Muscle of leg (tissue), 11 donors: ENCODE results near the gene TAF3. TPM values are rescaled to one million over a fixed set of nuclear protein-coding genes. Genes with fewer than 3 reads are reported as not detected.

ENCODE experiments used
- DNase-seq: peaks from one replicate; pipeline ENCODE4 v3.0.0; 2013
- H3K27ac ChIP-seq: one replicate; pipeline ENCODE4 v1.5.1; 2013; ENCODE audit warnings: mild to moderate bottlenecking, low read length, control low read depth
- H3K27me3 ChIP-seq: one replicate; pipeline ENCODE4 v1.6.1; 2013; ENCODE audit warnings: low read length; ENCODE audit not compliant: control insufficient read depth, insufficient read depth
- H3K36me3 ChIP-seq: one replicate; pipeline ENCODE4 v1.6.1; 2013; ENCODE audit warnings: low read length; ENCODE audit not compliant: control insufficient read depth, insufficient read depth
- H3K4me1 ChIP-seq: one replicate; pipeline ENCODE4 v1.6.1; 2013; ENCODE audit warnings: low read length; ENCODE audit not compliant: control insufficient read depth, insufficient read depth
- H3K4me3 ChIP-seq: one replicate; pipeline ENCODE4 v1.5.1; 2013; ENCODE audit warnings: low read length, control low read depth
- H3K9me3 ChIP-seq: replicated peaks from 2 replicates; pipeline ENCODE4 v1.6.1; 2013; ENCODE audit warnings: low read depth, low read length; ENCODE audit not compliant: control insufficient read depth
- WGBS: methylation state at CpG from one replicate; pipeline ENCODE4 v1.1.5; 2013; ENCODE audit warnings: missing lambda C conversion rate; ENCODE audit not compliant: insufficient coverage; 5-methylcytosine and 5-hydroxymethylcytosine counted together
- polyA plus RNA-seq, 8 donors: library from polyadenylated mRNA; unstranded; fragments of 120-200 nt; gene quantifications; one replicate each; pipeline versions ENCODE4 v1.2.1 to v1.2.3, GENCODE V29; 2013; ENCODE audit warnings: inconsistent platforms in 1 of 8, low replicate concordance in 1 of 8; ENCODE audit not compliant: insufficient read length in 8 of 8, insufficient read depth in 1 of 8
- total RNA-seq: library from RNA; stranded (reverse); fragments of 120-200 nt; gene quantifications from one replicate; pipeline ENCODE4 v1.2.4, GENCODE V29; 2013

The TAF3 gene
- total and polyA plus RNA-seq, 9 donors: 2.0 to 7.4 (median 6.4) TPM

DNA sequence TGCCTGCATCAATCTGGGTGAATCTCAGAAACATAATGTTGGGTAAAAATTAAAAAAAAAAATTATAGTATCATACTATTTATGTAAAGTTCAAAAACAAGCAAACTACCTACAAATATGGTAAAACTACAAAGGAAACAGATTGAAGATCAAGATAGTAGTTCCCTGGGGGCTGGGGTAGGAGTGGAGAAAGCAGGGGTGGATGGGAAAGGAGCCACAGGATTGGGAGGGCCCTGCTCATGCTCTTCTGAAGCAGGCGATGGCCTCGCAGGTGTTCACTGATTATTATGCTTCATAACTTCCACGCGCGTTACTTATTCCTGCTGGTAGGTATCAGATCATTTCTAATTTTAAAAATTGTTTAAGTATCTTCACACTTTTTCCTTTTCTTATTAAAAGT is 140.1 kb downstream of the TAF3 start:
- no peak for DNase-seq
- Histone ChIP-seq H3K4me1 (no peaks in the 10 kb centered on the region), H3K9me3 (no peaks in the 10 kb centered on the region), H3K4me3 (no peak overlapping the region), H3K27ac (no peak overlapping the region), H3K27me3 (no peaks in the 10 kb centered on the region), H3K36me3 (no peaks in the 10 kb centered on the region)
- WGBS: no CpG with 5 or more reads among the region's 5 CpGs

DNA sequence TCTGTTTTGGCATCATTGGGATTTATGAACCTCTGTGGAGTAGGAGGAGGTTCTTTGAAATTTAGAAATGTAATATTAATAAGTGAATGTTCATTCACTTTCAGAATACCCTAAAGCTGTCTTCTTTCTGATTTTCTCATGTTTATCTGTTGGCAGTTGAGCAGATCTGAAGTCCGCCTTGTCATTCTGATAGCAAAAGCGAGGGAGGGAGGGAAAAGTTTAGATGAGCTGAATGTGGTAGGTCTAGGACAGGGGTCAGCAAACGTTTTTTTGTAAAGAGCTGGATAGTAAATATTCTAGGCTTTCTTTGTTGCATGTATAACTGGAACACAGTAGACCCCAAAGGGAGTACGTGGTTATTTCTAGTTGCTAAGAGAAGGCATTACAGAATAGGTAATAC is 141.8 kb downstream of the TAF3 start:
- no peak overlapping the region for H3K4me3 ChIP-seq
- peaks cover 11% of the 10 kb centered on the region for H3K36me3 ChIP-seq
- no peaks in the 10 kb centered on the region for H3K9me3 ChIP-seq
- no peak for DNase-seq
- H3K27me3 ChIP-seq: no peaks in the 10 kb centered on the region
- no peak overlapping the region for H3K27ac ChIP-seq
- no peaks in the 10 kb centered on the region for H3K4me1 ChIP-seq
- WGBS: 83% methylated on average over 4 of the region's 4 CpGs

DNA sequence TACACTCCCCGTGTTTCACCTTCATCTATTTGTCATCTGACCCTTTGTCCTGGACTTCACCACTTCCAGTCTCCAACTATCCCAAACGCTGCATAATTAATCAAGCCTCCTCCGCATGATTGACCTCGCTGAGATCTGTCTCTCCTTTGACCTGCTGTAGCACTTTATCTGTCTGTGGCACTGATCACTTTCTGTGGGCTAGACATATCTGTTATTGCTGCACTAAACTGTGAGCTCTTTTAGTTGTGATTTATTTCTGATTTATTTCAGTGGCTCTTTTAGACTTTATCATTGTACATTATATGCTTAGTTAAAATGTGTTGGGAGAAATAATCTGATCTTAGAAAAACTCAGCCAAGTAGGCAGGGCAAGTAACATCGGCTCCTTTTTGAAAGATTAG is 144.3 kb downstream of the TAF3 start:
- H3K36me3 ChIP-seq: peaks cover 14% of the 10 kb centered on the region
- H3K27me3 ChIP-seq: no peaks in the 10 kb centered on the region
- no peaks in the 10 kb centered on the region for H3K9me3 ChIP-seq
- H3K4me3 ChIP-seq: no peak overlapping the region
- no peak overlapping the region for H3K27ac ChIP-seq
- no peaks in the 10 kb centered on the region for H3K4me1 ChIP-seq
- WGBS: 85% methylated on average over 5 of the region's 5 CpGs
- no peak for DNase-seq

DNA sequence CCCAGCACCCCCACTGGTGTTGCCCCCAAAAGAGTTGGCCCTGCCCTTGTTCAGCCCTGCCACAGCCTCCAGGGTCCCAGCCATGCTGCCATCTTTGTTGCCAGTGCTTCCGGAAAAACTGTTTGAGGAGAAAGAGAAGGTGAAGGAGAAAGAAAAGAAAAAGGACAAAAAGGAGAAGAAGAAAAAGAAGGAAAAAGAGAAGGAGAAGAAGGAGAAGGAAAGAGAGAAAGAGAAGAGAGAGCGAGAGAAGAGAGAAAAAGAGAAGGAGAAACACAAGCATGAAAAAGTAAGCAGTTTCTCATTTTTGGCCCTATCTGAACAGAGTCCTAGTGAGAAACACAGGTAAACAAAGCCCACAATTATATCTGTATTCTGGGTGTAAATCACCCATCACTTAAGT is 147.2 kb downstream of the TAF3 start:
- DNase-seq: no peak
- whole genome bisulfite sequencing: 100% methylated on average over 1 of the region's 2 CpGs
- H3K36me3 ChIP-seq: peaks cover 14% of the 10 kb centered on the region
- no peak overlapping the region for H3K27ac ChIP-seq
- no peaks in the 10 kb centered on the region for H3K4me1 ChIP-seq
- H3K27me3 ChIP-seq: no peaks in the 10 kb centered on the region
- no peak overlapping the region for H3K4me3 ChIP-seq
- no peaks in the 10 kb centered on the region for H3K9me3 ChIP-seq

GRCh38 chr10:7967035-7967434 is 148.7 kb downstream of the TAF3 start:
- WGBS: 100% methylated on average over 1 of the region's 2 CpGs
- H3K9me3 ChIP-seq: no peaks in the 10 kb centered on the region
- H3K36me3 ChIP-seq: peaks cover 14% of the 10 kb centered on the region
- peak; percentile 28 for DNase-seq
- no peak overlapping the region for H3K27ac ChIP-seq
- H3K27me3 ChIP-seq: no peaks in the 10 kb centered on the region
- no peak overlapping the region for H3K4me3 ChIP-seq
- H3K4me1 ChIP-seq: no peaks in the 10 kb centered on the region

- H3K27me3 ChIP-seq: no peaks in the 10 kb centered on the region
- DNase-seq: no peak
- no peak overlapping the region for H3K4me3 ChIP-seq
- no CpG with 5 or more reads among the region's 1 CpG for WGBS
- no peak overlapping the region for H3K27ac ChIP-seq
- H3K9me3 ChIP-seq: no peaks in the 10 kb centered on the region
- H3K4me1 ChIP-seq: no peaks in the 10 kb centered on the region
- H3K36me3 ChIP-seq: peaks cover 14% of the 10 kb centered on the region
Observed at GRCh38 chr10:7968510-7969112, 150.3 kb downstream of the TAF3 start.

GRCh38 chr10:7969623-7970022 is 151.3 kb downstream of the TAF3 start:
- no peak for DNase-seq
- Histone ChIP-seq H3K27ac (no peak overlapping the region), H3K27me3 (no peaks in the 10 kb centered on the region), H3K36me3 (peaks cover 6% of the 10 kb centered on the region), H3K4me1 (no peaks in the 10 kb centered on the region), H3K9me3 (no peaks in the 10 kb centered on the region), H3K4me3 (no peak overlapping the region)
- WGBS: 72% methylated on average over 4 of the region's 6 CpGs

- Histone ChIP-seq H3K4me1 (no peaks in the 10 kb centered on the region), H3K27ac (no peak overlapping the region), H3K27me3 (no peaks in the 10 kb centered on the region), H3K36me3 (peaks cover 3% of the 10 kb centered on the region), H3K4me3 (no peak overlapping the region), H3K9me3 (no peaks in the 10 kb centered on the region)
- no CpG with 5 or more reads among the region's 3 CpGs for WGBS
- DNase-seq: no peak
Observed at GRCh38 chr10:7971949-7972348, 153.6 kb downstream of the TAF3 start.

- Histone ChIP-seq H3K4me1 (no peaks in the 10 kb centered on the region), H3K36me3 (peaks cover 2% of the 10 kb centered on the region), H3K27ac (no peak overlapping the region), H3K4me3 (no peak overlapping the region), H3K9me3 (no peaks in the 10 kb centered on the region), H3K27me3 (no peaks in the 10 kb centered on the region)
- no peak for DNase-seq
- no CpG with 5 or more reads among the region's 2 CpGs for WGBS
Observed at GRCh38 chr10:7972367-7972766, 154.1 kb downstream of the TAF3 start.

DNA sequence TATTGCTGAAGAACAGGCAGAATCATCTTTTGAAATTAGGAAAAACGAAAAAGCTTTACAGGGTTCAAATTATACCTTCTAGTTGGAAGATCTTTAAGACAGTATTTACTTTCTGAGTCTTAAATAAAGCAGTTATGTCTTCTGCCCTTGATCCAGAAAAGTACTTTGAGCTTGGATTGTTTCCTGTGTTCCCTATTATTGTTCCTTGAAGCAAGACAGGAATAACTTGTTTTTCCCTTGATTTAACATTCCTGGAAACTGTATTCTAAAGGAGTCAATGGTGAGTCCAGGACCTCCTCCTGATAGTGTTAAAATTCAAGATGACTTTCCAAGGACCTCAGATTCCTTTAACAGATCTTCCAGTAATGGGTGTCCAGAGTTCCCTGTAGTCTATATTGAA is 161.9 kb downstream of the TAF3 start:
- H3K36me3 ChIP-seq: peaks cover 5% of the 10 kb centered on the region
- no peaks in the 10 kb centered on the region for H3K4me1 ChIP-seq
- DNase-seq: no peak
- no peaks in the 10 kb centered on the region for H3K9me3 ChIP-seq
- no peak overlapping the region for H3K27ac ChIP-seq
- no CpG with 5 or more reads among the region's 1 CpG for WGBS
- no peaks in the 10 kb centered on the region for H3K27me3 ChIP-seq
- no peak overlapping the region for H3K4me3 ChIP-seq

GRCh38 chr10:7982727-7983126 is 164.4 kb downstream of the TAF3 start:
- WGBS: 67% methylated on average over 3 of the region's 5 CpGs
- H3K27ac ChIP-seq: no peak overlapping the region

More at GRCh38 chr10:7982727-7983126, 164.4 kb downstream of the TAF3 start:
- no peaks in the 10 kb centered on the region for H3K27me3 ChIP-seq
- DNase-seq: no peak
- H3K4me3 ChIP-seq: no peak overlapping the region
- no peaks in the 10 kb centered on the region for H3K4me1 ChIP-seq
- H3K36me3 ChIP-seq: peaks cover 3% of the 10 kb centered on the region
- no peaks in the 10 kb centered on the region for H3K9me3 ChIP-seq
